A549 treated with DMSO at 1 μM for 4 hours (cell line): ENCODE measurements around the gene SERGEF. TPM values are rescaled to one million over a fixed set of nuclear protein-coding genes. Genes with fewer than 3 reads are reported as not detected.

Source experiments
- total RNA-seq: library from RNA; stranded (reverse); fragments of 200-300 nt; extraction: Qiagen RNA extraction; gene quantifications from 5 replicates; pipeline ENCODE4 v1.2.3, GENCODE V29; 2022; ENCODE audit warnings: low read depth

SERGEF gene
- 11.7 to 20.6 TPM (median 16.4 TPM) in 5 replicates for total RNA-seq

GRCh38 chr11:18012906-18013781, at the start of gene SERGEF:
SERGEF (minus strand) TSS chr11:18013047; CDS start chr11:18013010, 37 bp downstream.

DNA sequence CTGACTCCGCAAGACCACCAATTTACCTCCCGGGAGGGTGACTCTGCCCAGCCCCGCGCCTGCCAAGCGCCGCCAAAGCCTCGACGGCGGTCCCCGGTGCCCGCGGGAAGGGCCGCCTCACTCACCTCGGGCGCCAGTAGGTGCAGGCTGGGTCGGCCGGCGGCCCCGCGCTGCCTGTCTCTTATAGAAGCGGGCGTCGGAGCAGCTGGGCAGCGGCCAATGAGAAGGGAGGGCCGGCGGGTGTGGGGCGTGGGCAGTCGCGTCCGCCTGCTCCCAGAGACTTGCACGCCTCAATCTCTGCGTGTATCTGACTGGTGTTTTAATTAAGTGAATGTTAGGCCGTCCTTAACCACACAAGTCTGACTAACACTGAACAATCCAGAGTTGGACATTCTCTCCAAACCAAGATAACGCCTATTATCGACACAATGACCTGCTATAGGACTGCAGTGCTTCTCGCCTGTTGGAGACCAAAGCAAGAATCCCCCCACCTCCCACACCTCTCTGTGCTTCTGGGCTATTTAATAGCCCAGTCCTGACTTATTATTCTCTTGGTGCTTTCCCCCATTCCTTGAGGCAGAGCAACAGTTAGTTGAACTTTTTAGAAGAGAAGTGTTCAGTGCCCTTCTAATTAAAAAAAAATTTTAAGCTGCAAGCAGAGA, 33.4 kb upstream of the SERGEF start, which contains the start of gene TPH1:
Gene TPH1 (minus strand): TSS at position 154 of the 662 bp plus-strand sequence. CDS start 5,507 bp downstream, outside the sequence.

Other genes starting within 250 kb of the SERGEF start
- 0.02 to 0.07 TPM (median 0.03 TPM) in 4 of 5 replicates, not detected in the other for gene TPH1, start 33.2 kb upstream of the SERGEF start, total RNA-seq
- 38.2 to 42.2 TPM (median 40.6 TPM) in 5 replicates for gene SAAL1, start 93.0 kb upstream of the SERGEF start, total RNA-seq
- 0.10 TPM in 1 of 5 replicates, not detected in the others for gene MRGPRX3, start 119.5 kb upstream of the SERGEF start, total RNA-seq
- not detected in 5 replicates for gene MRGPRX4, start 159.8 kb upstream of the SERGEF start, total RNA-seq
- not detected in 5 replicates for gene SAA4, start 223.8 kb upstream of the SERGEF start, total RNA-seq
- gene SAA2, start 235.6 kb upstream of the SERGEF start, total RNA-seq, result not detected in 5 replicates